Measurements from ENCODE around the gene ACTN4.

- no peak for TF ChIP-seq MYC (IDR thresholded peaks at IDR 0.05; ENCODE audit: low read depth, low read length)
- no peak for TF ChIP-seq POLR2A (IDR thresholded peaks at IDR 0.05; ENCODE audit: extremely low read depth, insufficient read length)
- TF ChIP-seq, protein P1, sequence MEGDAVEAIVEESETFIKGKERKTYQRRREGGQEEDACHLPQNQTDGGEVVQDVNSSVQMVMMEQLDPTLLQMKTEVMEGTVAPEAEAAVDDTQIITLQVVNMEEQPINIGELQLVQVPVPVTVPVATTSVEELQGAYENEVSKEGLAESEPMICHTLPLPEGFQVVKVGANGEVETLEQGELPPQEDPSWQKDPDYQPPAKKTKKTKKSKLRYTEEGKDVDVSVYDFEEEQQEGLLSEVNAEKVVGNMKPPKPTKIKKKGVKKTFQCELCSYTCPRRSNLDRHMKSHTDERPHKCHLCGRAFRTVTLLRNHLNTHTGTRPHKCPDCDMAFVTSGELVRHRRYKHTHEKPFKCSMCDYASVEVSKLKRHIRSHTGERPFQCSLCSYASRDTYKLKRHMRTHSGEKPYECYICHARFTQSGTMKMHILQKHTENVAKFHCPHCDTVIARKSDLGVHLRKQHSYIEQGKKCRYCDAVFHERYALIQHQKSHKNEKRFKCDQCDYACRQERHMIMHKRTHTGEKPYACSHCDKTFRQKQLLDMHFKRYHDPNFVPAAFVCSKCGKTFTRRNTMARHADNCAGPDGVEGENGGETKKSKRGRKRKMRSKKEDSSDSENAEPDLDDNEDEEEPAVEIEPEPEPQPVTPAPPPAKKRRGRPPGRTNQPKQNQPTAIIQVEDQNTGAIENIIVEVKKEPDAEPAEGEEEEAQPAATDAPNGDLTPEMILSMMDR (IDR thresholded peaks at IDR 0.05; ENCODE audit: low read depth, low read length), result no peak
- TF ChIP-seq MAX (IDR thresholded peaks at IDR 0.05; ENCODE audit: low read depth, low read length), result no peak
These were observed 31.5 kb downstream of the ACTN4 start for GRCh38 chr19:38678891-38679494.

All from NB4 (cell line).